ENCODE measurements around the gene CD247.

Gene CD247

DNA sequence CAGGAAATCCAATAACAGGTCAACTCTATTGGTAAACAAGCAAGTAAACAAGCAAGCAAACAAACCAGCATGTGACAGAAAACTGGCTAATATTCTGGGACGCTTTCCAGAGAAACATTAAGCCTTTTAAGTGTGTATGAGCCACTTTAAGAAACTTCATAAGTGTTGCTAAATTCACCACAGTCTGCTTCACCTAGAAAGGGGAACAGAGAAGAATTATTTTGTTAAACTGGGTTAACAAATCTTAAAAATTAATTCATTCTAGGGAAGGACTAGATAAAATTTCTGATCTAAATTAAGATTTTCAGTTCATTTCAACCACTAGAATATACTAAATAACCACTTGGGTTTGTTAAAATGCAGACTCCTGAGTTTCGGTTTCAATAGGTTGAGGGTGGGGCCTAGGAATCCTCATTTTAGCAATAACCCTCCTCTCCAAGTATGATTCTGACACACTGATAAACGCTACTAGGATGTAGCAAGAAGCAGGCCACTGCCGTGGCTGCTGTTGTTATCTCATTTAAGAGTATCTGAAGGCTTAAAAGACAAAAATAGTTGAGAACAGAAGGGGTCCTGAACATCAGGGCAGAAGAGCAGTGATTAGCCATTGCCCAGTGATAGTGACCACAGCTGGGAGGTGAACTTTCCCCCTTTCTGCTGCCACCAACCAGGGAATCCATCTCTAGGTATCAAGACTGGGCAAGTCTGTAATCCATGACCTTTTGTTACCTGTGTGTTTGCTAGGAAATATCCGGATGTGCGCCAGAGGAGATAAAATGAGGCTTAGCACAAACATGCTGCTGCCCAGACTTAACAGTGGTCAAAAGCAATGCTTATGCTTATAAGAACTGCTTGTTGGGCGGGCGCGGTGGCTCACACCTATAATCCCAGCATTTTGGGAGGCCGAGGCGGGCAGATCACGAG is 24.0 kb upstream of the CD247 start:
- no peak for DNase-seq (ENCODE audit: low spot score)

DNA sequence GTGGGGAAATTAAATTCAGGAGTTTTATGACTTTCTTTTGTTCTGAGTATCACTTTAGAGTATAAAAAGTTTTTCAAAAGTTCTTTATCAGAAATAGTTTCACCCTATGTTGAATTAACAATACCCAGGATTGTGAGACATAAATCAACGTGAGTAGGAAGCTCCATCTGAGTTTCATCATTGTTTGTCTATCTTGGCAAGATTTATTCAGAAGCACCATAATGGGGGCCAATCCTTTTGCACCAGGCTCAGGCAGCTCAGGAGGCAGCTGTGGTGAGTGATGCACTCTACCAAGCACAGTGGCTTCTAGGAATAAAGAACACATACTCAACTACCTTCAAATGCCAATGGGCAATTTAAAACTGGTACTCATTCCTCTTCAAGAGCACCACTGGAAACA is 23.3 kb upstream of the CD247 start:
- no peak for DNase-seq (ENCODE audit: low spot score)

DNA sequence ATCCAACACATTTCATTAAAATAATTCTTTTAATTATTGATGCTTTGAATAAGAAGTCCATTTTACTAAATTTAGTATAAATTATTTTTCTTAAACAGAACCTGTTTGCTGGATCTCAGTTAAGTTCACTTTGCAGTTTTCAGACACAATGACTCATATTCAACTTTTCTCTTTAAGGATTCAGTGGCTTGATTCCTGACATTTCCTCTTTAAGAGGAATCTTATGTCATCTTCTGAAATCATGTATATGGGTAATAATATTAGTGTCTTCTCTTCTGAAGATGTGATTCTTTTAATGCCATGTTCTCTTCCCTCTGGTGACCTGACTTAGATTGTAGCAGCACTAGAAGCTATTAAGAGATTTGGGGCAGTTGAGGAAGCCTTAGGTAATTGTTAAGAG is 22.7 kb upstream of the CD247 start:
- DNase-seq (ENCODE audit: low spot score) = no peak

DNA sequence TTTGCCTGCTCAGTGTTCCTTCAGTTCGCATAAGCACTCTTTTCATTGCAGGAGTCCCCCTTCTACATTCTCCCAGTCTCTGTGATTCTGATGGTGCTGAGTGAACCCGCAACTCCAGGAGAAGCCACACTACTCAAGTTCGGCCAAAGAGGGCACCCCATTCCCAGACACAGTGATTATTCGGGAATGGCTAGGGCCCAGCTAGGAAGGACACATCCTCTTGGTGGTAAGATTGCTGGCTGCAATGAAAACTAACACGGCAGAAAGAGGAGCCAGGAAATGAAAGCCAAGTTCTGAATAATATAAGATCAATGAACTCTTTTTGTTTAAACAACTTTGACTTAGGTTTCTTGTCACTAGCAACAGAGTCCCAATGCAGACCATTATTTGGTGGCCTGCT is 20.3 kb upstream of the CD247 start:
- DNase-seq (ENCODE audit: low spot score) = no peak

DNA sequence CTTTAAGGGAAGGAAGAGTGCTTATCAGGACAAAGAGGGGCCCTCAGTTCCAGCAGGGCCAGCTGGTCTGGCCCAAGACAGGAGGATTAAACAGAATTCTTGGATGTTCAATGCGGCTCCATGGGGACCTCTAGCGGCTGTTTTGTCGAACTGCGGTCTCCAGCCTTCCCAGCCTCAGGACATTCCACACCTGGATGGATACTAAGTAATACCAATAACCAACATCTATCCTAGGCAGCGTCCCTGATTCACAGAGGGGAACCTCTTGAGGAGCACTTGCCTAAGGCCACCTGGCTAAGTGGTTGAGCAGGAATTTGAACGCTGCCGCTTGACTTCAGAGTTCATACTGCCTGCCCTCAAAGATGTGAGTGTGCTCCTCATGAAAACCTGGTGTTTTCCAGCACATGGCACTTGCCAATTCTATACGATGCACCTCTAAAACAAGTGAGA is 15.5 kb upstream of the CD247 start:
- peak; percentile 57 for DNase-seq (ENCODE audit: low spot score)

DNA sequence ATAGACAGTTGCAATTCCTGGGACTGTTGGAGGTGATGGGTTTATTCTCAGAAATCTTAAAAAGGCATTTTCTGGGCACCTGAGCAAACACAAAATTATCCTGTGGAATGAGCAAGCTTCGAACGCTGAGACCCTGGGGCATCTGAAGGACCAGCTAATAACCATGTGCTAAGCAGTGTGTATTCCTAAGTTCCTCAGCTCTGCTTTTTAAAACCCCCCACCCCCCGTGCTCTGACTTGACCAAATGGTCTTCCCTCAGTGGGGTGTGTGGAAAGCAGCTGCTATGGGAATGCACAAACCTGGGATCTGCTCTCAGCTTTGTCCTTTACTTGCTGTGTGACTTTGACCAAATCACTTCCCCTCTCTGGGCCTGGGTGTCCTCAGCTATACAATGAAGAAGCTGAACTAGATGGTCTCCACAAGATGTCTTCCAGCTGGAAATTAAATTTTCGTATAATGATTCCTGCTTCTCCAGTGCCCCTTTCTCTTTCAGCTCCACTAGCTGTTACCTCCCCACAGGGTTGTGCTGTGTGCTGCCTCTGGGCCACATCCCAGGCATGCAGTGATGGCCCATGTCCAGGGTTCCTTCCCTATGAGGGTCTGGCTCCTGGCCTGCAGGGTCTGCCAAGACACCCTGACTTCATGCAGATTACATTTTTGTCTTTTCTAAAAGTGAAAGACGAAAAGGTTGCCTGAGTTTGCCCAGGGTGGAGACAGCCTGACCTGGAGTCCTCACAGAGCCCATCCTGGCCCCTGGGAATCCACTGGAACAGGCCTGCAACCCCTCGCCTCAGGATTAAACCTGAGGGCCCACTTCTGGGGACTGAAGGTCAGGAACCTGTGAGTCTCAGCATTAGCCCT is 14.9 kb upstream of the CD247 start:
- no peak for DNase-seq (ENCODE audit: low spot score)

DNA sequence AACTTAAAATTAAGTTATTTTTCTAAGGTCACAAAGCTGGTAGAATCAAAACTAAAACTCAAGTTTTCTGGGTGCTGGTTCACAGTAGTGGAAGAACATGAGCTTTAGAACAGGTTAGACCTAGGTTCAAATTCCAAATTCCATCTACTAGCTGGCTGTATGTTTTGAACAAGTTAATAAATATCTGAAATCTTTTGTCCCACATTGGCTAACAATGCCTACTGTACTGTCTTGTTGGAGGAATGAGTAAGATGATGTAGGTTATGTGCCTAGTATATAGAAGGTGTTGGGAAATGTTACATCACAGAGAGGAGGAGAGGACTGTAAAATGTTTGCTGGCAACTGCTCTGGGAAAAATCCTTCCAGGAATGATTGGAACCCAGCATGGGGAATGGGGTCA is 14.0 kb upstream of the CD247 start:
- DNase-seq (ENCODE audit: low spot score) = no peak

DNA sequence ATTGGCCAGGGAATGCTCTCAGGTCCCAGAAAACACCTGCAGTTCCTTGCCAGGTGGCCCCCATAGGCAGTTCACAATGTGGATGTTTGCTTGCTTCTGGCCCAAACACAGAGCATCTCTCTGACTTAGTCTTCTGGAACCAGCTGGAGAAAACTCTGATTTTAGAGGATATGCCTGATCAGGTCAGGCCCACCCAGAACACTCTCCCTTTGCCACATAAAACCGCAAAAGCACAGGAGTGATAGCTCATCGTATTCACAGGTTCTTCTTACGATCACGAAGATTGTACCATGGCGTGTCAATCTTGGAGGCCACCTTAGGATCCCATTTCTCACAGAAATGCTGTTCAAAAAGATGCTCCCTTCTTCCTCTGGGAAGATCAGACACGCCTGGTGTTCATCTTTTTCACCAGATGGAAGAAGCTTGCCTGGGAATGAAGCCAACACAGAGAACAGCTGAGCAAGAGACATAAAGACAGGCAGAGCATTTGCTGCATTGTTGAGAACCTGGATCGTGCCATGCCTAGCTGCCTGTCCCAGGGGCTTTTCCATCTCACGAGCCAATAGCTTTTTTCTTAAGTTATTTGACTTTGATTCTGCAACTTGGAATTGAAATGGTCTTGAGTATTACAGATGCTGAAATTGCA is 11.6 kb upstream of the CD247 start:
- DNase-seq (ENCODE audit: low spot score) = no peak

DNA sequence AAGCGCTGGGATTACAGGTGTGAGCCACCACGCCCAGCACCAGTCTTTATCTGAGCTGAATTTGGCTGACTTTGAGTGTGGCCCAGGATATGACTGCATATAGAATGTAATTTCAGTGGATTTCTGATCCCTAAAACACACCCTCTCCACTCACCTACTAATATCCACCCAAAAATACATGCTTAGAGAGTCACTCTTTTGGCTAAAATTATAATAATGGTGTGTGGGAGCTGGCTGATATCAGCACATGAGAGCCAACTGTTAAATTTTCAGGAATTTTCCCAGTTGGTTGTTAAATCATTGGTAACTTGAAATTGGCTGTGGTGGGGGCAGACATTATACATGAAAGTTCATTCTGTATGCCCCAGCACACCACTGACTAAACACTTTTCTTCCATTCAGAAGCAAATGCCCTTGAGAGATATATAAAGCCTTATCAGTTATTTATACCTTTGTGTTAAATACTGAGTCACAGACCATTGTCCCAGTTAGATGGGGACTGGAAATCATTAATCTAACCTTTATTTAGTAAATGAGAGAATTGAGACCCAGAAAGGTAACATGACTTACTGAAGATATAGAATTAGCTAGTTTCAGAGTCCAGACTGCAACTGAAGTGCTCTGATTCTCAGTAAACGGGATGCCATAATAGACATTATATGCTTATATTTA is 9.9 kb upstream of the CD247 start:
- DNase-seq (ENCODE audit: low spot score) = no peak

DNA sequence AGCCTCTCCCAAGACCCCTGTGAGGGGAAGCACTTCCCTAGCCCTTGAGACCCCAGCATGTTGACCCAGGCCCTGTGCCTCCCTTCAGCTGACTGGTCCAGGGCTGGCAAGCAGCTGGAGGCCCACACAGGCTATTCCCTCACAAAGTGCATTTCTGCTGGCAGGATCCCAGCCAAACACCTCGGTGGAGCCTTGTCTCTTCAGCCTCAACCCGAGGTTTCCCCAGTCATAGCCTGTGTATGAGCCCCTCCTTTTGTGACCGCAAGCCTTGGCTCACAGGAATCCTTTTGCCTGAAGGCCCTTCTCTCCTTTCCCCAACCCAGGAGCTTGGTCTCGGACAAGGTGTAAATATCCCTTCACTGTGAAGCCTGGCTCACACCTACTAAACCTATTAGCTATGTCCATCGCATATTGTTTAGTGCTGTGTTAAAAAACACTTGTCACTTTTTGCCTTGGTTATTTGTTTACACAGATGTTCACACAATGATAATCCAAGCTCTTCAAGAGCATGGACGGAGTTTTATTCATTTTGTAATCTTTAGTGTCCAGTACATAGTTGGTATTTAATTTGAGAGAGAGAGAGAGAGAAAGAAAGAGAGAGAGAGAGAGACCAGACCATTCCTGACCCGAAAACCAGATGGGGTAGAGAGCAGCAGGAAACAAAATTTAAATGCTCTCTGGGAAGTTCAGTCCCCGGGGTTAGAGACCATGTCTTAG is 8.5 kb upstream of the CD247 start:
- no peak for DNase-seq (ENCODE audit: low spot score)

DNA sequence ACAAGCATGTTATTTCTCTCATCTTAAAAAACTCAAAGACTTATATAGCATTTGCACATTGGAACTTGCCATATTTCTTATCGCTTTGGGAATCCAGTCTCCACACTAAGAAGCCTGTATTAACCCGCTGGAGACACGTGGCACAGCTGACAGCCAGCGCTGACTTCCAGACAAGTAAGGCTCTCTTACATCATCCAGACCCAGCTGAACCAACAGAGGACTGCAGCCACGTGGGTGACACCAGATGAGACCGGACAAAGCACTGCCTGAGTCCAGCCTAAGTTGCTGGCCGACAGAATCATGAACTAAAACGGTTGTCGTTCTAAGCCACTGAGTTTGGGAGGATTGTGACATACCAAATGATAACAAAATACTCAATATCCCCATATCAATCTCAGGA is 6.3 kb upstream of the CD247 start:
- peak; percentile 83 for DNase-seq (ENCODE audit: low spot score)

DNA sequence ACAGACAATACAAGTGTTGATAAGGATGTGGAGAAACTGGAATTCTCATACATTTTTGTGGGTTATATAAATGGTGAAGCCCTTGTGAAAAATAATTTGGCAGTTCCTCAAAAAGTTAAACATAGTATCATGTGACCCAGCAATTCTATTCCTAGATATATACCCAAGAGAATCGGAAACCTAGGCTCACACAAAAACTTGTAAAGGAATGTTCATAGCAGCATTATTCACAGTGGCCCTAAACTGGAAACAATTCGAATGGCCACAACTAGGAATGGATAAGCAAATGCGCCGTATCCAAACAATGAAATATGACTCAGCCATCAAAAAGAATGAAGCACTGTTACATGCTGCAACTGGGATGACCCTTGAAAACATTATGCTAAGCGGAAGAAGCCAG is 3.9 kb upstream of the CD247 start:
- DNase-seq (ENCODE audit: low spot score) = no peak

DNA sequence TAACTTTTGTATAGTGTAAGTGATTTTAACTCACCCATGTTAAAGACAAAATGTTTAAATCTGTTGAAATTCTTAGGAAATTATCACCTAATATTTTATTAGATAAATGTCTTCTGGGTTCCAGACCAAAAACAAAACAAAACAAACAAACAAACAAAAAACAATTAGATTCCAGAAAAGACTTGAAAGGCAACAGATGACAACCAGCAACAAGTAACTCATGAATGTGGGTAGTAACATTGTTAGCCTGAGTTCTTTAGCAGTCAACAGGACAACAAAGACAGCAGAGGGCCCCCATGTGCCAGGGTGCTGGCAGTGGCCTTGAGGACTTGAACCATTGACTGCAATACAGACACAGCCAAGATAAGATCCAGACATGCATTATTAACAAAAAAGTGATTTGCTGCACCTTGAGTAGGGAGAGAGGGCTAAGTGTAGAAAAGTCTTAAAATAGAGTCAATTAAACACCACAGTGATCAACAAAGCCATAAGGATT is 2.4 kb upstream of the CD247 start:
- DNase-seq (ENCODE audit: low spot score) = no peak

DNA sequence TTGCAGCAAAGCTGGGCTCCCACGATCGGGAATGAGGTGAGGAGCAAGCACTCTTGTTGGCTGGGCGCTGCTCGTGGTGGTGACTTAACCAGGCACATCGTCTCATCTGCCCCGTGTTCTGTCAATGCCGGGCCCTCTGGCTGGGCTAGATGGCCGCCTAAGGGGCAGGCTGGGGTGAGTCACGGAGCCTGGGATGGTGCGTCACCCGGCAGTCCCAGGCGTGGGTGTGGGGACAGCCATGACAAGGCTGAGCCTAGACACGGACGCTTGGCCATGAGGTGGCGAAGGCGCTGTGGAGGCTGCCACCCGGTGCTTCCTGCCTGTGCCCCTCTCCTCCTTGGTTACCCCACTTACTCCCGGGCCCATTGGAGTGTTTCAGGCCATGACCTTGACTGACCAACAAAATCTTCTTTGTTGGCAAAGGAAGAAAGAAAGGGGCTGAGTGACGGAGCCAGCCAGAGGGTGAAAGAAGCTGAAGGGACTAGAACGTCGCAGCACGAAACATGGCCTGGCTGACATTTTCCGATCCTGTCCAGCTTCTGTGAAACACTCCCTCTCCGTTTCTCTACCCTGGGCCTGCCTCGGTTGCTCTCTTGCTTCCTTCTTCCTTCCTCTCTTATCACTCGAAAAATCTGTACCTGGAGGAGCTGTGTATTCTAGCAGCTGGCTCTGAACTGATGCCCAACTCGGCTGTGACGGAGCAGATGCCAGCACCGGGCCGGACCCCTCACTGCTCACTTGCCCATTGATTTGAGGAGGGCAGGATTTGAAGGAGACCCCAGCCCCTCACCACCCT is 596 bp downstream of the CD247 start:
- no peak for DNase-seq (ENCODE audit: low spot score)

DNA sequence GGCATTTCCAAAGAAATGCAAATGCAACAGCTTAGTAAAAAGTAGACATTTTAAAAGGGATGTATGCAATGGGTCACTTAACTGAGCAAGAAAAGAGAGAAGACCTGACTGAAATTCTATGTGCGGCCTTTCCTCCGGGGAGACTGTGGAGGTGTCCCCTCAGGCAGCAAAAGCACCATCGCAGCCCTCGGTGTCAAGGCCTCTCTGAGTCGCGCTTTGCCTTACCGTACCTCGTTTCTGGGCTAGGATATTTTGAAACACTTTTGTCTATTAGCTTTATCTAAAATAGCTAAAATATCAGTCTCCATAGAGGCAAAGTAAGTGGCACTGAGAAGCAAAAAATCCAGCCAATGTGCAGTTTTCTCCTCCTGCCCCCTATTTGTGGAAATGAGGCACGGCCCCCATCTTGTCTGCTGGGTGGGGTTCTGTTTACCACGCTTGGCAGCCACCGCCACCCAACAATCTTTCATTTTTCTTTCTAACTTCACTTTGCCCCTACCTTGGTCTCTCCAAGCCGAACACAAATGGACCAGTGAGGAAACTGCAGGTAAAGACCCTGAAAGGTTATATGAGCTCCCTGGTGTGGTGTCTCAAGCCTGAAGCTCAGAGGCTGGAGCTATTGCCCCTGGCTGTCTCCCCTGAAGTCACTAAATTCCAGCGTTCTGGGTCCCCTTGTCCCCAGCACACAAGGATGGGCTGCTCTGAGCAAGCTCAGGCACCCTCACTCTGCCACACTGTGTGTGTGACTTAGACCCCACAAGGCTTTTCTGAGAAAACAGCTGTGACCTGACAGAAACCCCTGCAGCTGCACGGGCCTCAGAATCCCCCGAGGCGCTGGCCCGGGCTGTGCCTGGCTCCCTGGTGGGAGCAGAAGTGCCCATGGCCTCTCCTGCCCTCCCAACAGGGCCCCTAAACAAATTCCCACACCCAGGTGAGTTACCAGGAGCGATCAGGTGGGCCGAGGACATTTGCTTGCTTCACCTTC is 1.6 kb downstream of the CD247 start:
- no peak for DNase-seq (ENCODE audit: low spot score)

DNA sequence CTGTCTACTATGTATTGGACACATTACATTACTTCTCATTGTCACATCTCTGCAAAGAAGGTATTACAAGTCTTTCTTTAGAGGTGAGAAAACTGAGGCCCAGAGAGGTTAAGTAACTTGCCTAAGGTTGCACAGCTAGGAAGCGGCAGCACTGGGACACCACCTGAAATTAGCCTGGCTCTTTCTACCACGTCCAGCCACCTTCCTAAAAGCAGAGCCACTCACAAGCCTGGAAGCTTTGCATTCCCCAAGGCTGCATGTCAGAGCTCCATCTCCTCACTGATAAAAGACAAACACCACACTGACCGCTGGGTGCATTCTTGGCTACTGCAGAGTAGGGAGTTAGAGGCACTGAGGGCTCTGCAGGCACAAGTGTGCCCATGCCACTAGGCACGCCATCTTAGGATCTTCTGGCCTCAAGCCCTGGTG is 2.4 kb downstream of the CD247 start:
- no peak for DNase-seq (ENCODE audit: low spot score)

DNA sequence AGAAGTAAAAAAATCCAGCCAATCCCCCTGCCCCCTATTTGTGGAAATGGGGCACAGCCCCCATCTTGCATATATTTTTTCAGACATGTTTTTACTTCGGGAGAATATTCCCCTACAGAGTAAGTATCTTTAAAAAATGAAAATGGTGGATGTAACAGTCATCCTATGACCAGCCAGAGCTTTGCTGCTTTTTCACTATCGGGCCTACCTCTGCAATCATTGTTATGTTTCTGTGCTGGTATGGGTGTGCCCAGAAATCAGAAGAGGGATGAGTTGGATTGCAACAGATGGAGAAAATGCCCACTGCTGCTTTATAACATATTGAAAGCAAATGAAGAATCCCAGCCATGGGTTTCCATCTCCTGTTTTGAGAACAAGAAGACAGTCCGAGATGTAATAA is 2.9 kb downstream of the CD247 start:
- no peak for DNase-seq (ENCODE audit: low spot score)

DNA sequence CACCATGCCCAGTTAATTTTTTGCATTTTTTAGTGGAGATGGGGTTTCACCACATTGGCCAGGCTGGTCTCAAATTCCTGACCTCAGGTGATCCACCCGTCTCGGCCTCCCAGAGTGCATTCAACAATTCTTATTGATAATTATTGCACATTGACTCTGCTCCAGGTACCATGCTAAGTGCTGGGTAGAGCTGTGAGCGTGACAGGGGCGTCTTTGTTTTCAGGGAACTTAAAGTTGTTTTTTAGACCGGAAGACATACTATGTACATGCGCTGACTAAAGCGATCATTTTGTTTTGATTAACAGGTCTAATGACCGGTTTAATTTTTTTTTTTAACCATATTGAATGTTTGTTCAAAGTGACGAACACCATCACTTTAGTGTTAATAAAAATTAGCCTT is 4.0 kb downstream of the CD247 start:
- no peak for DNase-seq (ENCODE audit: low spot score)

DNA sequence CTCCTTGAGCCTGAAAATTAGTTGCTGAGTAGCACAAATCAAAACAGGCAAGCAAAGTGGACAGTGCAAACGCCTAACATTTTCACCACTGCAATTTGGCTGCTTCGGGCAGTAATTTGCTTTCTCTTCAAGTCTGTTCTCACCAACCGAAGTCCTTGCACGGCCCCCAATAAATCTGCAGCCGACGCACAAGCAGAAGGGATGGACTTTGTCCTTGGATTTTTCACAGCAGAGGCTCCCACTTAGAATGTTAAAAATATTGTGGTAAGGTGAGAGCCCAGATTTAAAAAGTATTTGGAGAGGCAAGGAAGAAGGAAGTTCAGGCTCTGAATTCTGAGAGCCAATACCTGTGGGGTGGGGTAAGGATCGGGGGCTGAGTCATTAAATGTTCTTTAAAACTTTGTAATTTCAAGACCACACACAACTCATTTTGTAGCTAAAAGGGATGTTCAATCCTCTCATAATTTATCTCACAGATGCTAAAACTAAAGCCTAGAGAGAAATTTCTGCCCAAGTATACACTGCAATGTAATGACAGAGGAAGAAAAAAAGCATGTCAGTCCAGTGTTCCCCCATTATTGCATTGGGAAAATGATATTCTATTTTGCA is 6.2 kb downstream of the CD247 start:
- DNase-seq (ENCODE audit: low spot score) = no peak

All from putamen (tissue), 1 donor.